ENCODE results near the gene CATSPER1.
"Not testable (repeated sequence)": the region's sequence is repeated elsewhere in the genome, so short reads cannot be mapped to it uniquely, and the experiment has no call there.

Gene CATSPER1

GRCh38 chr11:66035653-66036333 is 9.5 kb upstream of the CATSPER1 start:
- TF ChIP-seq ZNF274 (IDR thresholded peaks at IDR 0.05; ENCODE audit: low read depth, low read length) (no peak), YY1 (IDR thresholded peaks at IDR 0.05; ENCODE audit: insufficient read depth, insufficient read length) (no peak), SUZ12 (IDR thresholded peaks at IDR 0.05; ENCODE audit: extremely low read depth, insufficient read depth, insufficient read length) (no peak)
- Histone ChIP-seq H3K27me3 (ENCODE audit: insufficient read depth, insufficient read length) (no peaks in the 10 kb centered on the region), H3K4me3 (ENCODE audit: insufficient read length, low read depth) (no peak overlapping the region), H3K9me3 (ENCODE audit: insufficient read depth, low read length) (peaks cover 4% of the 10 kb centered on the region; the same call in 1 of the 2 replicates), H3K36me3 (ENCODE audit: insufficient read depth, insufficient read length, low read length) (no peaks in the 10 kb centered on the region), H3K4me1 (ENCODE audit: insufficient read depth, insufficient read length) (no peaks in the 10 kb centered on the region), H3K9ac (ENCODE audit: insufficient read length, low read depth) (no peak overlapping the region)
- no peak for DNase-seq (ENCODE audit: low read depth, low spot score)

GRCh38 chr11:66032957-66033735 is 6.9 kb upstream of the CATSPER1 start:
- no peak for TF ChIP-seq SUZ12 (IDR thresholded peaks at IDR 0.05; ENCODE audit: extremely low read depth, insufficient read depth, insufficient read length)
- TF ChIP-seq YY1 (IDR thresholded peaks at IDR 0.05; ENCODE audit: insufficient read depth, insufficient read length): no peak
- no peak for TF ChIP-seq ZNF274 (IDR thresholded peaks at IDR 0.05; ENCODE audit: low read depth, low read length)
- no peak for DNase-seq (ENCODE audit: low read depth, low spot score)

GRCh38 chr11:66023186-66023440 is 3.2 kb downstream of the CATSPER1 start:
- H3K27me3 ChIP-seq (ENCODE audit: insufficient read depth, insufficient read length): peaks cover 23% of the 10 kb centered on the region
- H3K36me3 ChIP-seq (ENCODE audit: insufficient read depth, insufficient read length, low read length): not testable (repeated sequence)

More at GRCh38 chr11:66032957-66033735, 6.9 kb upstream of the CATSPER1 start:
- Histone ChIP-seq H3K4me1 (ENCODE audit: insufficient read depth, insufficient read length) (no peaks in the 10 kb centered on the region), H3K36me3 (ENCODE audit: insufficient read depth, insufficient read length, low read length) (no peaks in the 10 kb centered on the region), H3K9ac (ENCODE audit: insufficient read length, low read depth) (no peak overlapping the region), H3K9me3 (ENCODE audit: insufficient read depth, low read length) (peaks cover 4% of the 10 kb centered on the region; the same call in 1 of the 2 replicates), H3K4me3 (ENCODE audit: insufficient read length, low read depth) (no peak overlapping the region), H3K27me3 (ENCODE audit: insufficient read depth, insufficient read length) (no peaks in the 10 kb centered on the region)

GRCh38 chr11:66022401-66023185 is 3.7 kb downstream of the CATSPER1 start:
- no peaks in the 10 kb centered on the region for H3K4me1 ChIP-seq (ENCODE audit: insufficient read depth, insufficient read length)
- peak overlapping the region; percentile 50 for H3K9ac ChIP-seq (ENCODE audit: insufficient read length, low read depth)
- H3K9me3 ChIP-seq (ENCODE audit: insufficient read depth, low read length): no peaks in the 10 kb centered on the region
- TF ChIP-seq SUZ12 (IDR thresholded peaks at IDR 0.05; ENCODE audit: extremely low read depth, insufficient read depth, insufficient read length) (no peak), ZNF274 (IDR thresholded peaks at IDR 0.05; ENCODE audit: low read depth, low read length) (no peak), YY1 (IDR thresholded peaks at IDR 0.05; ENCODE audit: insufficient read depth, insufficient read length) (no peak)
- no peak overlapping the region for H3K4me3 ChIP-seq (ENCODE audit: insufficient read length, low read depth)
- peak; percentile 50 for DNase-seq (ENCODE audit: low read depth, low spot score)
- H3K27me3 ChIP-seq (ENCODE audit: insufficient read depth, insufficient read length): peaks cover 23% of the 10 kb centered on the region
- H3K36me3 ChIP-seq (ENCODE audit: insufficient read depth, insufficient read length, low read length): no peaks in the 10 kb centered on the region

More at GRCh38 chr11:66023186-66023440, 3.2 kb downstream of the CATSPER1 start:
- H3K9ac ChIP-seq (ENCODE audit: insufficient read length, low read depth); H3K4me1 ChIP-seq (ENCODE audit: insufficient read depth, insufficient read length); DNase-seq (ENCODE audit: low read depth, low spot score); H3K9me3 ChIP-seq (ENCODE audit: insufficient read depth, low read length); H3K4me3 ChIP-seq (ENCODE audit: insufficient read length, low read depth): not testable (repeated sequence)

- Histone ChIP-seq H3K9ac (ENCODE audit: insufficient read length, low read depth) (no peak overlapping the region), H3K36me3 (ENCODE audit: insufficient read depth, insufficient read length, low read length) (no peaks in the 10 kb centered on the region), H3K4me1 (ENCODE audit: insufficient read depth, insufficient read length) (no peaks in the 10 kb centered on the region), H3K4me3 (ENCODE audit: insufficient read length, low read depth) (no peak overlapping the region), H3K9me3 (ENCODE audit: insufficient read depth, low read length) (no peaks in the 10 kb centered on the region), H3K27me3 (ENCODE audit: insufficient read depth, insufficient read length) (peaks cover 23% of the 10 kb centered on the region)
- TF ChIP-seq SUZ12 (IDR thresholded peaks at IDR 0.05; ENCODE audit: extremely low read depth, insufficient read depth, insufficient read length) (no peak), ZNF274 (IDR thresholded peaks at IDR 0.05; ENCODE audit: low read depth, low read length) (no peak), YY1 (IDR thresholded peaks at IDR 0.05; ENCODE audit: insufficient read depth, insufficient read length) (no peak)
- no peak for DNase-seq (ENCODE audit: low read depth, low spot score)
Observed at GRCh38 chr11:66020618-66021357, 5.5 kb downstream of the CATSPER1 start.

GRCh38 chr11:66020212-66020611 is 6.1 kb downstream of the CATSPER1 start:
- H3K9me3 ChIP-seq (ENCODE audit: insufficient read depth, low read length): no peaks in the 10 kb centered on the region
- no peak for DNase-seq (ENCODE audit: low read depth, low spot score)
- TF ChIP-seq YY1 (IDR thresholded peaks at IDR 0.05; ENCODE audit: insufficient read depth, insufficient read length) (no peak), SUZ12 (IDR thresholded peaks at IDR 0.05; ENCODE audit: extremely low read depth, insufficient read depth, insufficient read length) (no peak), ZNF274 (IDR thresholded peaks at IDR 0.05; ENCODE audit: low read depth, low read length) (no peak)
- no peak overlapping the region for H3K4me3 ChIP-seq (ENCODE audit: insufficient read length, low read depth)
- no peak overlapping the region for H3K9ac ChIP-seq (ENCODE audit: insufficient read length, low read depth)
- peaks cover 23% of the 10 kb centered on the region for H3K27me3 ChIP-seq (ENCODE audit: insufficient read depth, insufficient read length)
- H3K36me3 ChIP-seq (ENCODE audit: insufficient read depth, insufficient read length, low read length): no peaks in the 10 kb centered on the region
- H3K4me1 ChIP-seq (ENCODE audit: insufficient read depth, insufficient read length): peaks cover 3% of the 10 kb centered on the region
